Endothelial cell of umbilical vein (primary cell): Measurements from ENCODE around the gene TRAF3. TPM values are rescaled to one million over a fixed set of nuclear protein-coding genes. Genes with fewer than 3 reads are reported as not detected.

Source experiments
- BruUV-seq: library from RNA; stranded (reverse); fragments of 400-500 nt; replicated peaks from 2 replicates; lab custom pipeline; 2021; lab: Mats Ljungman, UMichigan
- CTCF ChIA-PET: fragments of 300-600, 350-600 bp; sonication (Branson Sonifier 250); formaldehyde crosslinking; loops from one replicate; lab custom pipeline; 2021; ENCODE audit warnings: antibody characterized with exemption, inconsistent platforms; lab: Charles Lee
- POLR2A ChIA-PET: fragments of 300-600, 350-600 bp; sonication (Branson Sonifier 250); formaldehyde crosslinking; loops from one replicate; lab custom pipeline; 2021; ENCODE audit warnings: antibody characterized with exemption, inconsistent platforms; lab: Charles Lee
- DNase-seq: peaks from one replicate; pipeline ENCODE4 v3.0.0-alpha.2; 2011; ENCODE audit warnings: low read depth, low spot score
- FAIRE-seq: peaks from 2 replicates; lab custom pipeline; 2011; peaks lifted over from hg19 to GRCh38; lab: Jason Lieb, UNC
- H2AFZ ChIP-seq: 2 replicates; pipeline ENCODE4 v1.6.0; 2012; ENCODE audit warnings: low read depth, low read length, control low read depth, inconsistent platforms
- H3K27ac ChIP-seq: 2 replicates; pipeline ENCODE4 v1.5.1; 2011; ENCODE audit warnings: low read depth, mild to moderate bottlenecking, control low read depth, low read length, moderate library complexity; ENCODE audit not compliant: insufficient read depth
- H3K27me3 ChIP-seq, 2 experiments: 2 replicates each; pipeline versions ENCODE4 v1.6.0 to v1.6.1; 2011; ENCODE audit warnings: low read length in 2 of 2, mixed read lengths in 1 of 2; ENCODE audit not compliant: control insufficient read depth in 2 of 2, insufficient read depth in 2 of 2
- H3K36me3 ChIP-seq, 2 experiments: 2 replicates in 1 of 2; 3 replicates in 1 of 2; pipeline ENCODE4 v1.5.1; 2011; ENCODE audit warnings: low read length in 2 of 2, mild to moderate bottlenecking in 1 of 2, moderate library complexity in 1 of 2; ENCODE audit not compliant: control insufficient read depth in 2 of 2, insufficient read depth in 2 of 2; ENCODE audit errors: extremely low read depth in 1 of 2
- H3K4me1 ChIP-seq: 3 replicates; pipeline ENCODE4 v1.5.1; 2011; ENCODE audit warnings: mild to moderate bottlenecking, low read length; ENCODE audit not compliant: control insufficient read depth, insufficient read depth; ENCODE audit errors: extremely low read depth
- H3K4me2 ChIP-seq: 2 replicates; pipeline ENCODE4 v1.6.1; 2011; ENCODE audit warnings: low read length, control low read depth, mixed read lengths; ENCODE audit not compliant: insufficient read depth
- H3K4me3 ChIP-seq, 3 experiments: fragments of 200-600 bp in 1 of 3; sonication (generic), shearing (Covaris generic) in 1 of 3; replicated peaks in 1 of 3; 2 replicates each; pipeline ENCODE4 v1.5.1; 2011 to 2016; ENCODE audit warnings: control low read depth in 3 of 3, low read length in 3 of 3, mild to moderate bottlenecking in 2 of 3, inconsistent platforms in 1 of 3, low read depth in 1 of 3, moderate library complexity in 1 of 3; ENCODE audit not compliant: insufficient read depth in 1 of 3
- H3K79me2 ChIP-seq: 2 replicates; pipeline ENCODE4 v1.6.0; 2012; ENCODE audit warnings: low read length, inconsistent platforms; ENCODE audit not compliant: control insufficient read depth, insufficient read depth
- H3K9ac ChIP-seq: replicated peaks from 2 replicates; pipeline ENCODE3; 2011; ENCODE audit warnings: low read length, control low read depth; ENCODE audit not compliant: insufficient read depth; ENCODE audit errors: extremely low read depth
- H3K9me1 ChIP-seq: replicated peaks from 3 replicates; pipeline ENCODE4 v1.6.0; 2011; ENCODE audit warnings: mild to moderate bottlenecking, low read length; ENCODE audit not compliant: control insufficient read depth, insufficient read depth; ENCODE audit errors: extremely low read depth
- H3K9me3 ChIP-seq: replicated peaks from 2 replicates; pipeline ENCODE4 v1.5.1; 2012; ENCODE audit warnings: low read length, inconsistent platforms; ENCODE audit not compliant: control insufficient read depth, insufficient read depth
- H4K20me1 ChIP-seq: replicated peaks from 2 replicates; pipeline ENCODE3; 2011; ENCODE audit warnings: mild to moderate bottlenecking, low read length; ENCODE audit not compliant: control insufficient read depth, insufficient read depth; ENCODE audit errors: extremely low read depth
- EZH2 ChIP-seq: IDR thresholded peaks from 2 replicates; pipeline ENCODE4 v1.6.1; 2012; ENCODE audit warnings: borderline replicate concordance, low read depth, mild to moderate bottlenecking, moderate library complexity, low read length, inconsistent platforms; ENCODE audit not compliant: severe bottlenecking
- FOS ChIP-seq: IDR thresholded peaks from 2 replicates; pipeline ENCODE4 v1.6.1; 2011; ENCODE audit warnings: mild to moderate bottlenecking, low read length, moderate library complexity, borderline replicate concordance; ENCODE audit not compliant: insufficient read depth
- GATA2 ChIP-seq: IDR thresholded peaks from 2 replicates; pipeline ENCODE4 v1.7.0; 2011; ENCODE audit warnings: low read depth, mild to moderate bottlenecking, moderate library complexity, mixed read lengths, low read length; ENCODE audit not compliant: insufficient read length, insufficient read depth
- JUN ChIP-seq: IDR thresholded peaks from 2 replicates; pipeline ENCODE4 v1.6.1; 2011; ENCODE audit warnings: borderline replicate concordance, low read depth; ENCODE audit not compliant: insufficient read length, insufficient read depth
- MYC ChIP-seq: IDR thresholded peaks from one replicate; pipeline ENCODE4 v1.6.1; 2011; ENCODE audit warnings: mild to moderate bottlenecking, low read depth, low read length
- POLR2A ChIP-seq: IDR thresholded peaks from 2 replicates; pipeline ENCODE4 v1.6.1; 2012; ENCODE audit warnings: low read depth, mild to moderate bottlenecking, control low read depth, low read length
- POLR2AphosphoS5 ChIP-seq: IDR thresholded peaks from 2 replicates; pipeline ENCODE4 v1.6.1; 2012; ENCODE audit warnings: low read depth, mild to moderate bottlenecking, control low read depth, low read length, moderate library complexity; ENCODE audit not compliant: insufficient read depth
- dilution Hi-C: fragments of 300-500 bp; cut with MboI; formaldehyde crosslinking; loops from one replicate; pipeline ENCODE4 v1.15.0; 2019; ENCODE audit warnings: low sequenced_read_pairs; ENCODE audit not compliant: extremely low pct_ligation_motif_present
- intact Hi-C: fragments of 100-400 bp; cut with micrococcal nuclease; formaldehyde crosslinking; loops from one replicate; pipeline ENCODE4 v1.10.0; 2022
- polyA plus RNA-seq, 4 experiments: library from polyadenylated mRNA; depleted of rRNA in 3 of 4; stranded (reverse) in 3 of 4; unstranded in 1 of 4; fragments of >200 nt; gene quantifications; 2 replicates each; pipeline versions ENCODE4 v1.2.1 to v1.2.3, GENCODE V29; 2011 to 2012; ENCODE audit warnings: missing spikeins in 1 of 4
- total RNA-seq: library from RNA; stranded (reverse); gene quantifications from 2 replicates; pipeline ENCODE4 v1.2.3, GENCODE V29; 2021
- TF ChIP-seq, protein P1 (sequence below): IDR thresholded peaks from 2 replicates; pipeline ENCODE4 v1.6.1; 2011; ENCODE audit not compliant: insufficient read depth, insufficient read length
- TF ChIP-seq, protein P2 (sequence below), 2 donors: IDR thresholded peaks; 1 replicate in 1 of 2; 2 replicates in 1 of 2; pipeline ENCODE4 v1.5.1; 2011; ENCODE audit warnings: low read length in 2 of 2, mild to moderate bottlenecking in 2 of 2, moderate library complexity in 2 of 2, control low read depth in 1 of 2, inconsistent platforms in 1 of 2, low read depth in 1 of 2; ENCODE audit not compliant: insufficient read depth in 1 of 2; ENCODE audit errors: extremely low read depth in 1 of 2

Gene TRAF3
- total and polyA plus RNA-seq, 2 donors (not counting 3 experiments of a cell fraction or from before 2014, with no cell fraction given) = 14.4 to 27.6 TPM

DNA sequence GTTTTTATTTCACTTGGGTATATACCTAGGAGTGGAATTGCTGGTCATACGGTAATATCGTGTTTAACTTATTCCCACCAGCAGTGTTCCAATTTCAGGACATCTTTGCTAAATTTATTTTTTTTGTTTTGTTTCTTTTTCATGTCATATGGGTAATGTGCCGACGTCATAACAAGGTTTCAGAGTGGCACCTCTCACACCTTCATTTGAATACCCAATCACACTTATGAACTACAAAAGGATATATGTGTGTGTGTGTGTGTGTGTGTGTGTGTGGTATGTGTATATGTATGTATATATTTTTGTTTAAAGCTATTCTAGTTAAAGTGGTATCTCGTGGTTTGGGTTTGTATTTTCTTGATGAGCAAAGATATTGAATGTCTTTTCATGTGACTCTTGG, 12.1 kb downstream of the TRAF3 start:
- Histone ChIP-seq H3K27me3 (no peaks in the 10 kb centered on the region), H3K36me3 (no peaks in the 10 kb centered on the region), H3K27ac (no peak overlapping the region), H3K9me1 (no peaks in the 10 kb centered on the region), H4K20me1 (no peaks in the 10 kb centered on the region), H3K4me3 (no peak overlapping the region), H3K9ac (no peak overlapping the region), H2AFZ (no peak overlapping the region), H3K9me3 (no peaks in the 10 kb centered on the region), H3K79me2 (peaks cover 73% of the 10 kb centered on the region), H3K4me2 (no peak overlapping the region), H3K4me1 (peaks cover 6% of the 10 kb centered on the region)
- intact Hi-C loops = no loop called here
- FAIRE-seq (no peak), DNase-seq (no peak)
- BruUV-seq = no TSS peak
- dilution Hi-C loops = no loop called here
- ChIA-PET CTCF (no interaction called here), POLR2A (no interaction called here)
- TF ChIP-seq EZH2 = no peak
- no peak for TF ChIP-seq POLR2A
- TF ChIP-seq JUN = no peak
- TF ChIP-seq MYC = no peak
- TF ChIP-seq, protein P1, sequence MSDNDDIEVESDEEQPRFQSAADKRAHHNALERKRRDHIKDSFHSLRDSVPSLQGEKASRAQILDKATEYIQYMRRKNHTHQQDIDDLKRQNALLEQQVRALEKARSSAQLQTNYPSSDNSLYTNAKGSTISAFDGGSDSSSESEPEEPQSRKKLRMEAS = no peak
- TF ChIP-seq, protein P2, sequence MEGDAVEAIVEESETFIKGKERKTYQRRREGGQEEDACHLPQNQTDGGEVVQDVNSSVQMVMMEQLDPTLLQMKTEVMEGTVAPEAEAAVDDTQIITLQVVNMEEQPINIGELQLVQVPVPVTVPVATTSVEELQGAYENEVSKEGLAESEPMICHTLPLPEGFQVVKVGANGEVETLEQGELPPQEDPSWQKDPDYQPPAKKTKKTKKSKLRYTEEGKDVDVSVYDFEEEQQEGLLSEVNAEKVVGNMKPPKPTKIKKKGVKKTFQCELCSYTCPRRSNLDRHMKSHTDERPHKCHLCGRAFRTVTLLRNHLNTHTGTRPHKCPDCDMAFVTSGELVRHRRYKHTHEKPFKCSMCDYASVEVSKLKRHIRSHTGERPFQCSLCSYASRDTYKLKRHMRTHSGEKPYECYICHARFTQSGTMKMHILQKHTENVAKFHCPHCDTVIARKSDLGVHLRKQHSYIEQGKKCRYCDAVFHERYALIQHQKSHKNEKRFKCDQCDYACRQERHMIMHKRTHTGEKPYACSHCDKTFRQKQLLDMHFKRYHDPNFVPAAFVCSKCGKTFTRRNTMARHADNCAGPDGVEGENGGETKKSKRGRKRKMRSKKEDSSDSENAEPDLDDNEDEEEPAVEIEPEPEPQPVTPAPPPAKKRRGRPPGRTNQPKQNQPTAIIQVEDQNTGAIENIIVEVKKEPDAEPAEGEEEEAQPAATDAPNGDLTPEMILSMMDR (IDR thresholded peaks at IDR 0.05; ENCODE audit: extremely low read depth in 1 of 2, insufficient read depth in 1 of 2, low read depth in 1 of 2, low read length in 2 of 2) = no peak
- no peak for TF ChIP-seq GATA2
- no peak for TF ChIP-seq POLR2AphosphoS5
- TF ChIP-seq FOS = no peak
